ENCODE results near the gene ASB9.
A peak's percentile ranks its signal among the peaks of the same experiment; 100 is the strongest.
"Not testable (repeated sequence)": the region's sequence is repeated elsewhere in the genome, so short reads cannot be mapped to it uniquely, and the experiment has no call there.

Gene ASB9

GRCh38 chrX:15240414-15240813 lies 29.5 kb downstream of the ASB9 start:
- no peak for DNase-seq

DNA sequence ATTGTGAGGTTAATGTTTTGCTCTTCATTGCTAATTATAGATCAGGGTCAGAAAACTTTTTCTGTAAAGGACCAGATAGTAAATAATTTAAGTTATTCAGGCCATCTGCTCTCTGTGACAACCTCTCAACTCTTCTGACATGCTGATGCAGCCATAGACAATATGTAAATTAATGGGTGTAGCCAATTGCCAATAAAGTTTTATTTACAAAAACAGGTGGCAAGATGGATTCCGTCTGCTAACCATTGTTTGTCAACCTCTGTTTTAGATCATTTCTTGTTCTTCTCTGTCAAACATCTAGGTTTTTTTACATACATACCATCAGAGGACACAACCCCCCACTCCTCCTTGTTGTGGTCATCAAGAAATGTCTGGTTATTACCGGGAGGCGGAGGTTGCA lies 33.7 kb downstream of the ASB9 start:
- no peak for DNase-seq

DNA sequence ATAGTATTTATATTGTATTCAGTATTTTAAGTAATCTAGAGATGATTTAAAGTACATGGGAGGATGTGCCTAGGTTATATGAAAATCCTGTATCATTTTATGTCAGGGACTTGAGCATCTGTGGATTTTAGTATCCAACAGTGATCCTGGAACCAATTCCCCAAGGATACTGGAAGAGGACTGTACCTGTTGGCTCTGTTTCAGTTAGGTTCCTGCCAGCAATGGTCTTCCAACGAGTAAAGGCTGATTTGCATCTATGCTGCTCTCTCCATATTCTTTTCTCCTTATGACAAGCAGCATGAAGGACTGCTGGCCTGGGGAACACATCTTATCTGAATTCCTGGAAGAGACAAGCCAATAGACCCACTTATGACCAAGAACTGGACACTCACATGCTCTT lies 34.9 kb downstream of the ASB9 start:
- no peak for DNase-seq

- DNase-seq, result no peak
Observed at GRCh38 chrX:15233416-15234015, 36.4 kb downstream of the ASB9 start.

DNA sequence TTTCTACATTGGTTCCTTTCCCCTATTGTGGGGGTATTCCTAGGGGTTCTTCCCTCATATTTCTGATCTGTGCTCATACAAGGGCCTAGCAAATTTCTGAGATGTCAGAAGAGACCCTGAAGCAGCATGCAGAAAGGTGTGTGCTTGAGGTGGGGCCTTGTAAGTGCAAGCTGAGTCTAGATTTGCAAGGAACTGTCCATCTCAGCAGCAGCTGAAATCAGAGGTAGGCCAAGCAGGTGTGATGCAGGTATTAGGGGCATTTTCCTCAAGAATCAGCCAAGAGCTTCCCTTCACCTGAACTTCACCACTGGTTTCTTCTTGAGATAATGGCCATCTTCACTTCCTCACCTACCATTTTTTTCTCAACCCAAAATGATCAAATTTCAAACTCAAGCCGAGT lies 45.1 kb downstream of the ASB9 start:
- no peak for DNase-seq

DNA sequence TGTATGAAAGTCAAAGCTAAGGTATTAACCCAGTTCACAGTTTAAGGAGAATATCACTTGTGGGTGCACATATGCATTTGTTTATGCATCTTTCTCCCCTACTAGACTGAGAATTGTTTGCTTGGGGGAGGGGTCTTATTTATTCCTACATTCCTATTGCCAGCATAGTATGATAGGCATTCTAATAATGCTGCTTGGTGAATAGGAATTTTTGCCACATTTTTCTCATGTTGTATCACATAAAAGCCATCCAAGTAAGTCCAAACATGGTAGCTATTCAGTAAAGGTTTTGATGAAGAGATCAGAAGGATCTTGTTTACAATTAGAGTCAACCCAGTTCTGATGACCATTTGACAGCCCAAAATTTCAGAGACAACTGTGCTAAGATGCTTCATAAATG lies 48.6 kb downstream of the ASB9 start:
- DNase-seq, result no peak

DNA sequence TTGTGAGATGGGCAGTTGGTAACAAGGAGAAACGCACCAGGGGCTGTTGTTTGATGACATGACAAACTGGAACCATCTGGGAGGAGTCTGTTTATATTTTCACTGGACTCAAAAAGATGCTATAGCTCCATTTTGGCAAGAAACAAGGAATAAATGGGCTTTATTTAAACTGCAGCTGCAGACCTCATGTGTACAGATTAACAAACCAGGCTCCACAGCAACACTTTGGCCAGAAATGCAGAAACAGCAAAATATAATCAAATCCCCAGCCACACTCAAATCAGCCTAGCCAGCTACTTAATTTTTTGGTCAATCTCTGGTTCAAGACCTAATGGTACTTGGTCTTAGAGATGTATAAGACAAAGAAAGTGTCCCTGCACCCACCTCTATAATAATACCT lies 52.7 kb downstream of the ASB9 start:
- no peak for DNase-seq

GRCh38 chrX:15216280-15216679 lies 53.6 kb downstream of the ASB9 start:
- no peak for DNase-seq

DNA sequence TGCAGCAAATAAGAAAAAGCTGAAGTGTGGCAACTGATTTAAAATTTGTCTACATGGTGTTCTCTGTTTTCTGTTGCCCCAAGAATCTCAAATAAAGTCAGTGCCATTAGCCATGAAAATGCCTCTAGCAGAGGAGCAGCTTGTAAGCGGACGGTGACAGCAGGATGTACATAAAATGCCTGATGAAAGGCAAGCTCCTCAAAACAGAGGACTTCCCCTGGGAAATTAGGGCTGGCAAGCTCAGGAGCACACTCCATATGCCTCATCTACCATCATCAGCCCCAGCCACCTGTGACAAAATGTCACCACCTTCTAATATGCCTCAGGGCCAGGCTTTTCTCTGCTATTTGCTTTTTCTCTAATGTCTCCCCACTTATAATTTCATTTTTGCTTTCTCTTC lies 54.5 kb downstream of the ASB9 start:
- no peak for DNase-seq

GRCh38 chrX:15214588-15214987 lies 55.3 kb downstream of the ASB9 start:
- DNase-seq, result no peak

DNA sequence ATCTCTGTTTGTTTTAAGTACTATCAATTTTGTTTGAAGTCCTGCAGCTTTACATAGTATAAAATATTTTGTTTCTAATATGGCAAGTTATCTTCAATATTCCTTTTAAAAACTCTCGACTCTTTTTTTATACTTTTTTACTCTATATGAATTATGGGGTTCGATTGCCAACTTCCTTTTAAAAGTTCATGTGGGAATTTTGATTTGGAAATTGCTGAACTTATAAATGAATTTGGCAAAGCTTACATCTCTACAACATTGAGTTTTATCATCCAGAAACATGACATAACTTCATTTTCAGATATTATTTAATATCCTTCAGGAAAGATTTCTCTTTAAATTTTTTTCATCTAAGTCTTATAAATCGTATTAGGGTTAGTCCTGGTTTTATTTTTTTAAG lies 60.8 kb downstream of the ASB9 start:
- no peak for DNase-seq

- DNase-seq, result no peak
Observed at GRCh38 chrX:15207994-15208393, 61.9 kb downstream of the ASB9 start.

DNA sequence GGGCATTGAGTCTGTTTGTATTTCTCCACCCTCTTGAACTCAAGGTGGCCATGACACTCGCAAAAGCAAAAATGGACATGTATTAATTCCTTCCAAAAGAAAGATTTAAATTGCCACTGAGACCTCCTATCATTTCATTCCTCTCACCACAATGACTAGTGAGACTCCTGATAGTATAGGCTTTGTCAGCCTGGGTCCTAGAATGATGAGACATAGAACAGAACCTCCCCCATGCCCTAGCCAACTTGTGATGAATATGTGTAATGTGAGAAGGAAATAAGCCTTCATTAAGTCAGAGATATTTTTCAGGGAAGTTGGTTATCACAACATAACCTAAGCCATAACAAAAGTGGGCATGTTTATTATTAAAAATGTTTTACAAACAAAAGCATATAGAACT lies 62.5 kb downstream of the ASB9 start:
- no peak for DNase-seq

DNA sequence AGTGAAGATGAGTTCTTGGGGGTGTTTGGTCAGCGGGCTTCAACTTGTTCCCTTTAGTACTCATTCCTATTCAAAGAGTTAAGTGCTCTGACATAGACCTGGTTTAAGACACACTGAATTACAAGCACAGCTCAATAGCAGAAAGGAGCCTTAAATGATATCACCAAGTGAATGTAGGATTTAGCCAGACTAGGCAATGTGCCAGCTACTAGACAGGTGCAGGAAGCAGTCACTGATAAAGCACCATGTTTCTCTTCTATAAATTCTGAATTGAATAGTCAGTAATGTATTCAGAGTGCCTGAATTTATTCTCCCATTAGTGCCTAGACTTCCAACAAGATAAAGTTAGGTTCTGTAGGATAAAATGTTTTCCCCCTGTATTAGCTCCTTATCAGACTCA lies 63.6 kb downstream of the ASB9 start:
- DNase-seq, result peak; percentile 3

GRCh38 chrX:15204130-15204751 lies 65.6 kb downstream of the ASB9 start:
- DNase-seq, result no peak

DNA sequence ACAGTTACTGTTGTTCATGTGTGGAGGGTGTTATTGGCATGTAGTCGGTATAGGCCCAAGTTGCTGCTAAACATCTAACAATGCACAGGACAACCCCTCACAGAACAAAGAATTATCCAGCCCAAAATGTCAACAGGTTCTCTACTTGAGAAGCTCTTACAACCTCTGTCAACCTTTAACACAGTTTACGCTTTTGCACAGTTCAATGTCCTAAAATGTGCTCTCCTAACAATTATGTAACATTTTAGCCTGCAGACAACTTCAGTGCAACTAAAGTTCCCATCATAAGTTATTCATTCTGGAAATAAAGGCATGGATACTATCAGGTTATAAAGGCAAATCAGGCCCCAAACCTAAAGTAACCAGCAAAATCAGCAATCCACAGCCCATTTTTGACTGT lies 66.2 kb downstream of the ASB9 start:
- no peak for DNase-seq

- no peak for DNase-seq
Observed at GRCh38 chrX:15202454-15203177, 67.3 kb downstream of the ASB9 start.

- DNase-seq, result no peak
Observed at GRCh38 chrX:15200871-15201270, 69.0 kb downstream of the ASB9 start.

DNA sequence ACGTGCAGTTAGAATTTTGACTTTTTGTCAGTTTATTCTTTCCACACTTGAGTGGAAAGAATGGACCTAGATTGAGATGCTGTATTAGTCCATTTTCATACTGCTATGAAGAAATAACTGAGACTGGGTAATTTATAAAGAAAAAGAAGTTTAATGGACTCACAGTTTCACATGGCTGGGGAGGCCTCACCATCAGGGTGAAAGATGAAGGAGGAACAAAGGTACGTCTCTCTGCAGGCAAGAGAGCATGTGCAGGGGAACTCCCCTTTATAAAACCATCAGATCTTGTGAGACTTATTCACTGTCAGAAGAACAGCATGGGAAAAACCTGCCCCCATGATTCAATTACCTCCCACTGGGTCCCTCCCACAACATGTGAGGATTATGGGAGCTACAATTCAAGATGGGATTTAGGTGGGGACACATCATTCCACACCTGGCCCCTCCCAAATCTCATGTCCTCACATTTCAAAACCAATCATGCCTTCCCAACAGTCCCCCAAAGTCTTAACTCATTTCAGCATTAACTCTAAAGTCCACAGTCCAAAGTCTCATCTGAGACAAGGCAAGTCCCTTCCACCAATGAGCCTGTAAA lies 71.2 kb downstream of the ASB9 start:
- not testable (repeated sequence) for DNase-seq

GRCh38 chrX:15194146-15194545 lies 75.7 kb downstream of the ASB9 start:
- DNase-seq, result no peak
